ENCODE measurements around the gene DAPK2.
"Not testable (repeated sequence)": the region's sequence is repeated elsewhere in the genome, so short reads cannot be mapped to it uniquely, and the experiment has no call there.

DAPK2 gene

GRCh38 chr15:64066451-64066850 lies 20.2 kb upstream of the DAPK2 start:
- H3K79me2 ChIP-seq (ENCODE audit: control insufficient read depth, insufficient read depth, low read length) = no peaks in the 10 kb centered on the region
- DNase-seq = no peak

GRCh38 chr15:64060716-64061115 lies 14.4 kb upstream of the DAPK2 start:
- no peaks in the 10 kb centered on the region for H3K4me1 ChIP-seq (ENCODE audit: control insufficient read depth, low read depth, low read length)
- no peak overlapping the region for H4K8ac ChIP-seq (ENCODE audit: low read depth, low read length)
- H3K27ac ChIP-seq (ENCODE audit: low read depth, low read length) = no peak overlapping the region
- H3K4me2 ChIP-seq (ENCODE audit: low read length) = no peak overlapping the region
- no peak overlapping the region for H3K4me3 ChIP-seq (ENCODE audit: low read length)
- no peaks in the 10 kb centered on the region for H3K27me3 ChIP-seq (ENCODE audit: insufficient read depth, low read length, poor library complexity)
- H2BK15ac ChIP-seq (replicated peaks; ENCODE audit: low read depth) = no peak overlapping the region
- H2BK120ac ChIP-seq (ENCODE audit: low read depth, low read length) = no peak overlapping the region
- no peak overlapping the region for H4K5ac ChIP-seq (ENCODE audit: low read length)
- H3K79me2 ChIP-seq (ENCODE audit: control insufficient read depth, insufficient read depth, low read length) = no peaks in the 10 kb centered on the region
- H3K9ac ChIP-seq (ENCODE audit: low read length) = no peak overlapping the region
- no CpG with 5 or more reads among the region's 29 CpGs for WGBS (ENCODE audit: extremely low coverage, insufficient coverage, low lambda C conversion rate)
- H2BK5ac ChIP-seq (ENCODE audit: low read length) = no peak overlapping the region
- H3K18ac ChIP-seq (ENCODE audit: low read length) = no peak overlapping the region
- no peak overlapping the region for H3K23ac ChIP-seq (ENCODE audit: low read length)
- no peaks in the 10 kb centered on the region for H3K79me1 ChIP-seq (ENCODE audit: low read length)
- no peaks in the 10 kb centered on the region for H3K36me3 ChIP-seq (ENCODE audit: control insufficient read depth, insufficient read depth, low read length)
- no peak overlapping the region for H3K4ac ChIP-seq (ENCODE audit: low read depth, low read length)
- DNase-seq = no peak
- H3K56ac ChIP-seq (ENCODE audit: low read length) = no peak overlapping the region
- H2AK5ac ChIP-seq (ENCODE audit: low read length) = no peak overlapping the region

More at GRCh38 chr15:64066451-64066850, 20.2 kb upstream of the DAPK2 start:
- no peaks in the 10 kb centered on the region for H3K4me1 ChIP-seq (ENCODE audit: control insufficient read depth, low read depth, low read length)
- no peak overlapping the region for H2AK5ac ChIP-seq (ENCODE audit: low read length)
- H3K18ac ChIP-seq (ENCODE audit: low read length) = no peak overlapping the region
- no peak overlapping the region for H2BK5ac ChIP-seq (ENCODE audit: low read length)
- H3K56ac ChIP-seq (ENCODE audit: low read length) = no peak overlapping the region
- H2BK15ac ChIP-seq (replicated peaks; ENCODE audit: low read depth) = no peak overlapping the region
- H3K23ac ChIP-seq (ENCODE audit: low read length) = no peak overlapping the region
- no peak overlapping the region for H3K4ac ChIP-seq (ENCODE audit: low read depth, low read length)
- H4K8ac ChIP-seq (ENCODE audit: low read depth, low read length) = no peak overlapping the region
- H3K79me1 ChIP-seq (ENCODE audit: low read length) = no peaks in the 10 kb centered on the region
- no peak overlapping the region for H3K4me3 ChIP-seq (ENCODE audit: low read length)
- H2BK120ac ChIP-seq (ENCODE audit: low read depth, low read length) = no peak overlapping the region
- H3K36me3 ChIP-seq (ENCODE audit: control insufficient read depth, insufficient read depth, low read length) = peaks cover 3% of the 10 kb centered on the region
- no peak overlapping the region for H4K5ac ChIP-seq (ENCODE audit: low read length)
- no peak overlapping the region for H3K9ac ChIP-seq (ENCODE audit: low read length)
- WGBS (ENCODE audit: extremely low coverage, insufficient coverage, low lambda C conversion rate) = no CpG with 5 or more reads among the region's 1 CpG
- no peak overlapping the region for H3K27ac ChIP-seq (ENCODE audit: low read depth, low read length)
- no peaks in the 10 kb centered on the region for H3K27me3 ChIP-seq (ENCODE audit: insufficient read depth, low read length, poor library complexity)
- H3K4me2 ChIP-seq (ENCODE audit: low read length) = no peak overlapping the region

- not testable (repeated sequence) for H3K23ac ChIP-seq (ENCODE audit: low read length); H4K8ac ChIP-seq (ENCODE audit: low read depth, low read length); H3K79me1 ChIP-seq (ENCODE audit: low read length); H3K27ac ChIP-seq (ENCODE audit: low read depth, low read length); H3K36me3 ChIP-seq (ENCODE audit: control insufficient read depth, insufficient read depth, low read length); H2AK5ac ChIP-seq (ENCODE audit: low read length); H3K79me2 ChIP-seq (ENCODE audit: control insufficient read depth, insufficient read depth, low read length); H4K5ac ChIP-seq (ENCODE audit: low read length); H2BK5ac ChIP-seq (ENCODE audit: low read length); H3K4me2 ChIP-seq (ENCODE audit: low read length); H3K4me1 ChIP-seq (ENCODE audit: control insufficient read depth, low read depth, low read length); H2BK120ac ChIP-seq (ENCODE audit: low read depth, low read length); H3K18ac ChIP-seq (ENCODE audit: low read length); H3K4ac ChIP-seq (ENCODE audit: low read depth, low read length); H3K56ac ChIP-seq (ENCODE audit: low read length); H2BK15ac ChIP-seq (replicated peaks; ENCODE audit: low read depth); DNase-seq; H3K4me3 ChIP-seq (ENCODE audit: low read length); H3K27me3 ChIP-seq (ENCODE audit: insufficient read depth, low read length, poor library complexity); H3K9ac ChIP-seq (ENCODE audit: low read length)
- no CpG with 5 or more reads among the region's 2 CpGs for WGBS (ENCODE audit: extremely low coverage, insufficient coverage, low lambda C conversion rate)
Measured at GRCh38 chr15:64059104-64059503, 12.8 kb upstream of the DAPK2 start.

- Histone ChIP-seq H3K4me3 (ENCODE audit: low read length) (no peak overlapping the region), H3K36me3 (ENCODE audit: control insufficient read depth, insufficient read depth, low read length) (no peaks in the 10 kb centered on the region), H4K8ac (ENCODE audit: low read depth, low read length) (no peak overlapping the region), H3K4ac (ENCODE audit: low read depth, low read length) (no peak overlapping the region), H2BK15ac (replicated peaks; ENCODE audit: low read depth) (no peak overlapping the region), H3K27me3 (ENCODE audit: insufficient read depth, low read length, poor library complexity) (no peaks in the 10 kb centered on the region), H3K4me2 (ENCODE audit: low read length) (no peak overlapping the region), H2BK5ac (ENCODE audit: low read length) (no peak overlapping the region), H3K9ac (ENCODE audit: low read length) (no peak overlapping the region), H3K23ac (ENCODE audit: low read length) (no peak overlapping the region), H3K56ac (ENCODE audit: low read length) (no peak overlapping the region), H4K5ac (ENCODE audit: low read length) (no peak overlapping the region), H3K27ac (ENCODE audit: low read depth, low read length) (no peak overlapping the region), H3K79me1 (ENCODE audit: low read length) (no peaks in the 10 kb centered on the region), H2BK120ac (ENCODE audit: low read depth, low read length) (no peak overlapping the region), H2AK5ac (ENCODE audit: low read length) (no peak overlapping the region), H3K4me1 (ENCODE audit: control insufficient read depth, low read depth, low read length) (no peaks in the 10 kb centered on the region), H3K18ac (ENCODE audit: low read length) (no peak overlapping the region), H3K79me2 (ENCODE audit: control insufficient read depth, insufficient read depth, low read length) (no peaks in the 10 kb centered on the region)
- WGBS (ENCODE audit: extremely low coverage, insufficient coverage, low lambda C conversion rate) = no CpG with 5 or more reads among the region's 5 CpGs
- DNase-seq = no peak
Measured at GRCh38 chr15:64058279-64058678, 12.0 kb upstream of the DAPK2 start.

- not testable (repeated sequence) for H3K4ac ChIP-seq (ENCODE audit: low read depth, low read length); H2BK15ac ChIP-seq (replicated peaks; ENCODE audit: low read depth); H3K27me3 ChIP-seq (ENCODE audit: insufficient read depth, low read length, poor library complexity); H3K4me1 ChIP-seq (ENCODE audit: control insufficient read depth, low read depth, low read length); H3K9ac ChIP-seq (ENCODE audit: low read length); H3K36me3 ChIP-seq (ENCODE audit: control insufficient read depth, insufficient read depth, low read length); H3K27ac ChIP-seq (ENCODE audit: low read depth, low read length); H3K4me2 ChIP-seq (ENCODE audit: low read length); H3K79me1 ChIP-seq (ENCODE audit: low read length); H3K79me2 ChIP-seq (ENCODE audit: control insufficient read depth, insufficient read depth, low read length); H4K8ac ChIP-seq (ENCODE audit: low read depth, low read length); H2AK5ac ChIP-seq (ENCODE audit: low read length); H3K23ac ChIP-seq (ENCODE audit: low read length); H3K4me3 ChIP-seq (ENCODE audit: low read length); H3K18ac ChIP-seq (ENCODE audit: low read length); H4K5ac ChIP-seq (ENCODE audit: low read length); H3K56ac ChIP-seq (ENCODE audit: low read length); H2BK5ac ChIP-seq (ENCODE audit: low read length); DNase-seq; H2BK120ac ChIP-seq (ENCODE audit: low read depth, low read length)
- no CpG with 5 or more reads among the region's 12 CpGs for WGBS (ENCODE audit: extremely low coverage, insufficient coverage, low lambda C conversion rate)
Measured at GRCh38 chr15:64053674-64054073, 7.4 kb upstream of the DAPK2 start.

- no CpG with 5 or more reads among the region's 5 CpGs for WGBS (ENCODE audit: extremely low coverage, insufficient coverage, low lambda C conversion rate)
- no peak overlapping the region for H4K8ac ChIP-seq (ENCODE audit: low read depth, low read length)
Measured at GRCh38 chr15:64052925-64053491, 6.7 kb upstream of the DAPK2 start.

More at GRCh38 chr15:64052925-64053491, 6.7 kb upstream of the DAPK2 start:
- Histone ChIP-seq H3K79me1 (ENCODE audit: low read length) (no peaks in the 10 kb centered on the region), H3K9ac (ENCODE audit: low read length) (no peak overlapping the region), H3K27me3 (ENCODE audit: insufficient read depth, low read length, poor library complexity) (no peaks in the 10 kb centered on the region), H3K56ac (ENCODE audit: low read length) (no peak overlapping the region), H4K5ac (ENCODE audit: low read length) (no peak overlapping the region), H3K4me1 (ENCODE audit: control insufficient read depth, low read depth, low read length) (no peaks in the 10 kb centered on the region), H2AK5ac (ENCODE audit: low read length) (no peak overlapping the region), H3K36me3 (ENCODE audit: control insufficient read depth, insufficient read depth, low read length) (no peaks in the 10 kb centered on the region), H3K4me3 (ENCODE audit: low read length) (no peak overlapping the region), H3K79me2 (ENCODE audit: control insufficient read depth, insufficient read depth, low read length) (no peaks in the 10 kb centered on the region), H2BK120ac (ENCODE audit: low read depth, low read length) (no peak overlapping the region), H3K4me2 (ENCODE audit: low read length) (no peak overlapping the region), H3K4ac (ENCODE audit: low read depth, low read length) (no peak overlapping the region), H3K23ac (ENCODE audit: low read length) (no peak overlapping the region), H3K18ac (ENCODE audit: low read length) (no peak overlapping the region), H2BK5ac (ENCODE audit: low read length) (no peak overlapping the region), H2BK15ac (replicated peaks; ENCODE audit: low read depth) (no peak overlapping the region), H3K27ac (ENCODE audit: low read depth, low read length) (no peak overlapping the region)
- no peak for DNase-seq
